ENCODE results near the gene ZBTB7C. TPM values are rescaled to one million over a fixed set of nuclear protein-coding genes. Genes with fewer than 3 reads are reported as not detected.
A peak's percentile ranks its signal among the peaks of the same experiment; 100 is the strongest.

Gene ZBTB7C
- total and polyA plus RNA-seq, 10 of the 15 experiments (the other 5 are each of a cell fraction or from before 2014, with no cell fraction given): under 0.01 to 0.08 (median 0.01) TPM; not detected in 7

- TF ChIP-seq RELB (IDR thresholded peaks at IDR 0.05; ENCODE audit: low read depth) (no peak), GATAD2B (conservative IDR thresholded peaks at IDR 0.05; ENCODE audit: low read depth) (no peak), HDAC2 (IDR thresholded peaks at IDR 0.05) (no peak), E2F4 (IDR thresholded peaks at IDR 0.05; ENCODE audit: low read depth, low read length) (no peak), CHD4 (IDR thresholded peaks at IDR 0.05) (no peak)
Observed at GRCh38 chr18:48004577-48004976, 404.6 kb downstream of the ZBTB7C start (continued).

GRCh38 chr18:48003426-48004349 is 405.5 kb downstream of the ZBTB7C start:
- Histone ChIP-seq H3K9me3 (replicated peaks; ENCODE audit: control insufficient read depth, insufficient read depth, low read length) (no peaks in the 10 kb centered on the region), H2AFZ (ENCODE audit: control insufficient read depth, low read depth, low read length) (no peak overlapping the region), H3K4me2 (ENCODE audit: control insufficient read depth, insufficient read depth) (no peak overlapping the region), H3K9ac (ENCODE audit: control insufficient read depth, insufficient read depth, low read length) (no peak overlapping the region), H3K79me2 (ENCODE audit: control insufficient read depth, insufficient read depth, low read length) (no peaks in the 10 kb centered on the region), H3K4me3 (no peak overlapping the region), H3K4me1 (ENCODE audit: control insufficient read depth, insufficient read depth, low read length) (no peaks in the 10 kb centered on the region), H3K36me3 (ENCODE audit: control insufficient read depth in 2 of 2, insufficient read depth in 2 of 2, low read length in 1 of 2) (no peaks in the 10 kb centered on the region), H4K20me1 (ENCODE audit: control insufficient read depth, insufficient read depth) (no peaks in the 10 kb centered on the region), H3K27me3 (replicated peaks in 1 of 2; ENCODE audit: control insufficient read depth in 2 of 2, insufficient read depth in 2 of 2, low read length in 1 of 2) (peaks cover 4 to 6% of the 10 kb centered on the region in 2 experiments; a peak in 3 of 4 replicates), H3K27ac (ENCODE audit: control insufficient read depth, insufficient read depth) (no peak overlapping the region)
- in situ Hi-C loops (cut with MboI): no loop called here
- FAIRE-seq: no peak
- WGBS (ENCODE audit: insufficient coverage, insufficient replicate concordance, low lambda C conversion rate, missing lambda C conversion rate): 25% methylated on average over 10 of the region's 10 CpGs
- ChIA-PET POLR2A (no interaction called here), RAD21 (ENCODE audit: unreplicated experiment) (no interaction called here), CTCF (interaction anchor here (2.4 kb wide), 1 partner anchor 228 kb away, joined by 5 read pairs; no protein-coding TSS in a partner anchor), SMC1A (ENCODE audit: uncharacterized antibody, unreplicated experiment) (interaction anchor here (1.3 kb wide), 1 partner anchor 231 kb away, joined by 5 read pairs; no protein-coding TSS in a partner anchor)
- no peak for ATAC-seq
- BruUV-seq (replicated peaks): no TSS peak
- no peak for TF ChIP-seq KAT2A (conservative IDR thresholded peaks at IDR 0.05; ENCODE audit: control insufficient read depth, low read depth, low read length)
- 0 out of 2 replicates have a peak, but pooled peaks have one; percentile 1 for TF ChIP-seq SPI1 (IDR thresholded peaks at IDR 0.05; ENCODE audit: borderline replicate concordance, insufficient read depth, low read depth, low read length)
- DNase-seq (ENCODE audit: low read depth, low spot score): no peak
- intact Hi-C loops (cut with micrococcal nuclease; ENCODE audit: unreplicated experiment): no loop called here

Measured in GM12878 (cell line).